Jurkat, Clone E6-1 (cell line): Measurements from ENCODE around the gene VN1R2. TPM values are rescaled to one million over a fixed set of nuclear protein-coding genes. Genes with fewer than 3 reads are reported as not detected.
"Not testable (repeated sequence)": the region's sequence is repeated elsewhere in the genome, so short reads cannot be mapped to it uniquely, and the experiment has no call there.

ENCODE experiments used
- DNase-seq: peaks from one replicate; pipeline ENCODE4 v3.0.0-alpha.2; 2011; ENCODE audit warnings: low read depth, low spot score
- H3K4me3 ChIP-seq: 2 replicates; pipeline ENCODE4 v1.5.1; 2011; ENCODE audit warnings: mild to moderate bottlenecking, low read length, control low read depth, moderate library complexity
- polyA plus RNA-seq: library from polyadenylated mRNA; unstranded; fragments of >200 nt; gene quantifications from one replicate; pipeline ENCODE4 v1.2.1, GENCODE V29; 2012; ENCODE audit warnings: missing spikeins; ENCODE audit not compliant: insufficient read length, insufficient read depth

VN1R2 gene
- not detected for polyA plus RNA-seq

GRCh38 chr19:53257715-53258342 is at the start of gene VN1R2:
Gene VN1R2, plus strand, starts transcription at chr19:53258292. Its CDS starts 84 bp downstream, at chr19:53258376.
- not testable (repeated sequence) for H3K4me3 ChIP-seq, DNase-seq

- not testable (repeated sequence) for H3K4me3 ChIP-seq, DNase-seq
These were observed 46.5 kb upstream of the VN1R2 start for GRCh38 chr19:53211554-53211953.

GRCh38 chr19:53212703-53213320 is 45.3 kb upstream of the VN1R2 start:
- no peak overlapping the region for H3K4me3 ChIP-seq
- DNase-seq: no peak

GRCh38 chr19:53222716-53223115 is 35.4 kb upstream of the VN1R2 start:
- not testable (repeated sequence) for H3K4me3 ChIP-seq

DNA sequence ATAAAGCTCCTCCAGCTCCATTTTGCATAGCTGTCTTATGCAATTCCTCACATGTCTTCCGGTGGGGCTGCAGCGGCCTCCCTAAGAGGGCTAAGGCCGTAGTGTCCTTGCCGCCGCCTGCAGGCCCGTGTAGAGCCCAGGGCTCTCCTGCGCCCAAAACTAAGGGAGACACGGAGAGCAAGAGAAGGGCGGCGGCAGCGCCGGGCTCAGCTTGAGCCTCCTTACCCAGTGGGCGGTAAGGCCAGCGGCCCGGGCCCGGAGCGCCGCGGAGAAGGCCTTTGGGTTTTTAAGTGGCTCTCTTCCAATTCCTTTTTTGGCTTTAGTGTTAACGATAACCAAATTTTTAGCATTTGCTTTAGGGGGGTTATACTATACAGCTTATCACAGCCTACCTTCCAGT is 33.5 kb upstream of the VN1R2 start:
- DNase-seq: no peak

More at GRCh38 chr19:53222716-53223115, 35.4 kb upstream of the VN1R2 start:
- DNase-seq: not testable (repeated sequence)

GRCh38 chr19:53237114-53237777 is 20.8 kb upstream of the VN1R2 start:
- H3K4me3 ChIP-seq: no peak overlapping the region

More for the DNA sequence above, 33.5 kb upstream of the VN1R2 start:
- H3K4me3 ChIP-seq: no peak overlapping the region

DNA sequence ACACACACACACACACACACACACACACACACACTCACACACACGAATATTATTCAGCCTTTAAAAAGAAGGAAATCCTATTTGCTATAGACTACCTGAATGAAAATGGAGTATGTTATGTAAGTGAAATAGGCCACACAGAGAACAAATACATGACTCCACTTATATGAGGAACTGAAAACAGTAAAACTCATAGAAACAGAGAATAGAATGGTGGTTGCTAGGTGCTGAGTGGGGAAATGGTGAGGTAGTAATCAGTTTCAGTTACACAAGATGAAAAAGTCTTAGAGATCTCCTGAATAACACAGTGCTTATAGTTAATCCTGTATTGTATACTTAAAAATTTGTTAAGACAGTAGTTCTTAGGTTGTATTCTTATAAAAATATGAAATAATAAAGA is 11.6 kb upstream of the VN1R2 start:
- H3K4me3 ChIP-seq: no peak overlapping the region
- DNase-seq: no peak

More at GRCh38 chr19:53237114-53237777, 20.8 kb upstream of the VN1R2 start:
- no peak for DNase-seq

- H3K4me3 ChIP-seq: no peak within 1 kb of the TSS
These were observed 3.4 kb upstream of the VN1R2 start, which contains the start of gene ZNF677 for GRCh38 chr19:53254411-53255341. Gene ZNF677, minus strand, starts transcription at chr19:53254873. Its CDS starts 3,323 bp downstream, at chr19:53251550.

DNA sequence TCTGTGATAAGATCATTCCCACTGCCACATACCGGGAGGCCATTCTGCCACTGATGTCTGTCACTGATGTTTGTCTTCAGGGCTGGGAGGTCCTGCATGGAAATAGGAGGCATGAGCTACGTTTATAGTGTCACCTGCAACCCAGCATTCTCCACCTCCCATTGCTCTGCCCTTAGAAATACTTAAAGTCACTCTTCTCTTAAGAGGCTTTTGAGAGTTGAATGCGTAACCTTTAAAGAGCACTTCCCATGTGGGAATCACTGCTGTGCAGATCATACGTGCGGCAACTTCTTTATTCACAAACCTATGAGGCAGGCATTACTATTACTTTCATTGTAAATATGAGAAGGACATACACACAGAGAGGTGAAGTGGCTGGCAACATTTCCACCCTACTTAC is 9.5 kb downstream of the VN1R2 start, which contains the start of gene VN1R4:
VN1R4 (minus strand) TSS at position 101 of the 400 bp plus-strand sequence; CDS start at position 43, 58 bp downstream.
- not testable (repeated sequence) for H3K4me3 ChIP-seq, DNase-seq

More at GRCh38 chr19:53254411-53255341, 3.4 kb upstream of the VN1R2 start, which contains the start of gene ZNF677:
- DNase-seq: no peak

- not testable (repeated sequence) for DNase-seq, H3K4me3 ChIP-seq
These were observed 11.8 kb downstream of the VN1R2 start for GRCh38 chr19:53269861-53270260.

- no peak for DNase-seq
- no peak overlapping the region for H3K4me3 ChIP-seq
These were observed 14.0 kb downstream of the VN1R2 start for GRCh38 chr19:53272044-53272443.

GRCh38 chr19:53275480-53275879 is 17.4 kb downstream of the VN1R2 start:
- no peak overlapping the region for H3K4me3 ChIP-seq
- DNase-seq: no peak

DNA sequence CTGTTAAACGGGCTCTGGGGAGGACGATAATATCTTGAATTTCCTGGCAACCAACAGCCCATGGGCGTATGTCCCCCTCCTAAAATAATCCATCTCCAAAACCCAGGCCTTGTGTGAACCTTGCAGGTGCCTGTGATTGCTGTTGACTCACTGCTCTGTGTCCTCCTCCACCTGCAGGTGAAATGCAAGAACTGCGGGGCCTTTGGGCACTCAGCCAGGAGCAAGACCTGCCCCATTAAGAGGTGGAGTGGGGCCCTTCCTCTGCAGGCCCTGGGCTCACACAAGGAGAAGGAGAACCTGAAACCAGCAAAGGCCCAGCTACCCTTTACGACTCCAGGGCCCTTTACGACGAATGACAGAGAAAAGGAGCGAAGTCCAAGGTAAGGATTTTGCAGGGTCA is 23.9 kb downstream of the VN1R2 start:
- not testable (repeated sequence) for DNase-seq, H3K4me3 ChIP-seq

DNA sequence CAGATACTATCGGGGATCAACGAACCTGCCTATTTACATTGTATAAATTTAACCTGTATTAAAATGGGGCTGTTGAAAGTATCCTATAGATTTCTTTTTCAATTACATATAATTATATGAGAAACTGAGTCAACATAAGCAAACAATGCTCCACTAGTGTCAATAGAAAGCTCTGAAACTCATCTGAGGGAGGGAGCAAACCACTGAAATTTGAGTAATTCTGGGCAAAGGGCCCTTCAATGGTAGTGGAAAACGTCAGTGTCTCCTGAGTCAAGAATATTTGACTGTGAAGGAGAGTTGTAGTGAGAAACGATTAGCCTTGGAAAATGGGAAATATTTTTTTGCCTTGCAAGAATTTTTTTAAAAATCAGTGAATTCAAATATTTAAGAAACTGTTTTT is 27.0 kb downstream of the VN1R2 start:
- no peak overlapping the region for H3K4me3 ChIP-seq
- no peak for DNase-seq

GRCh38 chr19:53290758-53291549 is 32.9 kb downstream of the VN1R2 start:
- no peak overlapping the region for H3K4me3 ChIP-seq
- no peak for DNase-seq

GRCh38 chr19:53294786-53295441 is 36.8 kb downstream of the VN1R2 start:
- no peak overlapping the region for H3K4me3 ChIP-seq
- DNase-seq: no peak

DNA sequence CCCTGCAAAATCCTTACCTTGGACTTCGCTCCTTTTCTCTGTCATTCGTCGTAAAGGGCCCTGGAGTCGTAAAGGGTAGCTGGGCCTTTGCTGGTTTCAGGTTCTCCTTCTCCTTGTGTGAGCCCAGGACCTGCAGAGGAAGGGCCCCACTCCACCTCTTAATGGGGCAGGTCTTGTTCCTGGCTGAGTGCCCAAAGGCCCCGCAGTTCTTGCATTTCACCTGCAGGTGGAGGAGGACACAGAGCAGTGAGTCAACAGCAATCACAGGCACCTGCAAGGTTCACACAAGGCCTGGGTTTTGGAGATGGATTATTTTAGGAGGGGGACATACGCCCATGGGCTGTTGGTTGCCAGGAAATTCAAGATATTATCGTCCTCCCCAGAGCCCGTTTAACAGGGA is 43.2 kb downstream of the VN1R2 start:
- not testable (repeated sequence) for DNase-seq, H3K4me3 ChIP-seq
